Dermis blood vessel endothelial cell (primary cell): ENCODE data around the gene POLR1A. TPM values are rescaled to one million over a fixed set of nuclear protein-coding genes. Genes with fewer than 3 reads are reported as not detected.

Experiments used
- DNase-seq: peaks from one replicate; pipeline ENCODE4 v3.0.0; 2010
- total RNA-seq: library from RNA; depleted of rRNA; stranded (reverse); fragments of >200 nt; gene quantifications from 2 replicates; pipeline ENCODE4 v1.2.3, GENCODE V29; 2014

Gene POLR1A
- 13.6 and 26.2 TPM in 2 replicates for total RNA-seq

DNA sequence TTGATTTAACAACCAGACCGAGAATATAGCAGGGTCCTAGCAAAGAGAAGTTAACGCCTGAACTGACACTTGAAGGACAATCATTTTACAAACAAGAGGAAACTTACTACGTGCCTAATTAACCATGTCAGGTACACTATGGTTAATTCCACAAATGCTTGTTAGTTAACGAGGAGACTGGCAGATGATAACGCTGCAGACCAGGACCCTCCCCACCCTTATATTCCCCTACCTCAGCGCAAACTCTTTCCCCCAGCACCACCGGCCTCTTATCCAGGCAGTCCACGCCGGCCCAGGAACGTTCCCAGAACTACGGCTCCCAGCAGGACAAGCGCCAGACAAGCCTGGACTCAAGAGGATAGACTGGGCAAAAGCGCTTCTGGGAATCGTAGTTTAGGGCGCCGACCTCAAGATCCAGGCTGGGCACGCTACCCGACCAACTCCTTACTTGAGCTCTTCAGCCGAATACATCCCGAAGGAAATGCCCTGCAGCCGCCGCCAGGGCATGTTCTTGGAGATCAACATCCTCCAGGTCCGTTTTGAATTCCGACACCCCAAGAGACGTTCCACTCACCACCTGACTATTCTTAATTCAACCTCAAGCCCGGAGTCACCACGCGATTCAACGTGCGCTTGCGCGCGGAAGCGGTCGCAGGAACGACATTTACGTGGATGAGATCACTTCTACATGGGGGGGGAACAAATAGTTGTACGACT lies at the start of gene POLR1A:
POLR1A (minus strand) TSS at position 635 of the 717 bp plus-strand sequence; CDS start at position 525, 110 bp downstream.
- peak; percentile 97 for DNase-seq

DNA sequence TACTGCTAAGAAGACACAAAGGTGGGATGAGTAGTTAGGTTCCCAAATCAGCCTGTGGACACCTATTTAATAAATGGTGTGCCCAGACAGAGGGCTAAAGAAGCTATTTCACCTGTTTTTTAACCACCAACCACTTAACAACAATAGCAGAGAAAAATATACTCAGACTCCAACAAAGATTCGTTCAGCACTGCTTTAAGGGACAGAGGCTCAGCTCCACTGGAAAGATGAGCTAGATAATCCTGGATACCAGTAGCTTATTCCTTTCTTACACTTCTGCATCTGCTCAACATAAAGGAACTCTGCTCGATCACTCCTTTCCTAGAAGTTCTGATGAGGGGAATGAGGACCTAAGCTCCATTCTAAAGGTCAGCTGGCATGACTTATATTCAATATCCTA lies 44.8 kb upstream of the POLR1A start:
- DNase-seq, result no peak

DNA sequence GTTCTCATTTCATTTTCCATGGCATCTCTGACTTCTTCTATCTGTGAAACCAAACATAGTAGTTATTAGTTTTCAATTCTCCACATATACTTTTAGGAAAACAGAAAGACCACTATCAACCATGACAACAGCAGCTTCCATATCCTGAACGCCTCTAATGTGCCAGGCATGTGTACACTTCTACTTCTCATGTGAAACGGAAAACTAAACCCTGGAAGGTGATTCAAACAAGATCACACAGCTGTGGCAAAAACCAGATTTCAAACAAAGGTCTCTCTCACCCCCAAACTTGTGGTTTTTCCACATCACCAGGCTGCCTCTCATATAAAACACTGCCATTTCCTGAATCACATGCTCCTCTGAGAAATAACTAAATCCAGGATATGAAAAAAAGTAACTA lies 42.1 kb upstream of the POLR1A start:
- DNase-seq, result no peak

DNA sequence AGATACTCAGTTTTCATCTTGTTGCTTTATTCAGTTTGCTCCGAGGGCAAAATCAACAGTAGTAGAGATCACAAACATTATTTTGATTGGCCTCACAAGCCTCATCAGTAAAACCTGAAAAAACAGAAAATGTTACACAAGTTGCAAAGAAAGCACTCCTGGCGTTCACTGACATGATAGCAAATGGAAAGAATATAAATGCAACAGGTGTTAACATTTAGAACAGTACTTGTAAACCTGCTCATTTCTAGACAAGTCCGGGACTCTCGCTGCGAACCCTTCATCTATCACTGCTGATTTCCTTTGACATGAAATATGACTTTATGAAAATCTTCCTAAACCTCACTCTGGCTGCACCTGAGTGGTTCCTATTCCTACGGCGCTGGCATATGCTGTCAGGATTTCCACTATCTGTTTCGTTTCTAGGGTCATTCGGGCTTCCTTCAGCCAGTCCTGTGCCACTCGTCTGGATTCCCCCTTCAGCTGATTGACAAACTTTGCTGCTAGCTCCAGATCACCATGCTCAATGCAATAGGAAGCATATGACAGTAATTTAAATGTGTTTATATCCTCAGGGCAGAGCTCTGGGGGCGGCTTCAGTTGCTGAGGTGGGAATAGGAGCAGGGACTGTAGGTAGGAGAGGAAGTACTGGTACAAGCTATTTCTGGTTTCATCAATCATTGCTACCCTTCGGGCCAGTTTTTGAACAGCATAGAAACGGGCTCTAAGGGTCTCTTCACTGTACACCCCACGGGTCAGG lies 38.4 kb upstream of the POLR1A start:
- DNase-seq, result no peak

DNA sequence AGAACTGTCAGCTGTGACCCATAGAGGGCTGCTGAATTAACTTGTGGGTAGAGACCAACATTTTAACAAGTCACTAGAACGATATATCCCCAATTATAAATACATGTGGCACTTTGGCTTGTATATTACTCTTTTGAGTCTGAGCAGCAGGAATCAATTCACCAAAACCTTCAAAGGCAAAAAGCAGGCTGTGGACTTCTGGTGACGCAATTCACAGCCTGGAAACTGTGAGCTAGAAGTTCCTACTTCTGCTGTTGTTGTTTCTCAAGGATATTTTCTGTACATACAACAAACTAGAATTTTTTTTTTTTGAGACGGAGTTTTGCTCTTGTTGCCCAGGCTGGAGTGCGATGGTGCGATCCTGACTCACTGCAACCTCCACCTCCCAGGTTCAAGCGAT lies 37.6 kb upstream of the POLR1A start:
- DNase-seq, result no peak

DNA sequence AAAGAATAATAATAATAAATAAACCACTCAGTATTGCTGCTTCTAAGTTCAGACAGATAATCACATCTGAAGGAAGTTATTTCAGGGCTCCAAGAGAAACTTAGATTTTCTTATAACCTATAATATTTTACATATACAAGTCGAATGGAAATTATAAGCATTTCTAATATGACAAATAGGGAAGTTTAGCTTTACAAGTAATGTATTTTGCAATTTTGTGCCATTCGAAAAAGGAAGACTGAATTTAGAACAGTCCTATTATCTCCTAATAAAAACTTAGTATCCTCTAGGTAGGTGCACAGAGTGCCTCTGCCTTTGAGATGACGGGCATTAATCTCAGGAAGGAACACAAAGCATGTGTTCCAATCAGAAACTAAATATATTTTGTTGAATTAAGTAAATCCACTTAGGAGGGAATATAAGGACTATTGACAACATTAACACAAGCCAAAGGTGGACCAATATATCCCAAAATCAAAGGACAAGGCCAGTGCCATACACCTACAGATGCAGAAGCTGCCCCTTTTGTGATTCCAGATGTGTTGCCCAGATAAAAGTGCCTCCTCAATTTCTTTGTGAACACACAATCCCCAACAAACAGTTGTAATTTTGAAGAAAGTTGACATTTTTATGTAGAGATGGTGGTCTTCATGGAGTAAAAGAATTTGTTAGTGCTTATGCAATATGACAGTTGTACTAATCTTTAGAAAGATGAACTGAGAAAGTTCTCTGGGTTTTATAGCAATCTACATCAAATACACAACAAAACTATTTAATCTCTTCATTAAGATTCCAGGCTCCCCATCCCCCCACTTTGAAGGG lies 37.0 kb upstream of the POLR1A start:
- no peak for DNase-seq

DNA sequence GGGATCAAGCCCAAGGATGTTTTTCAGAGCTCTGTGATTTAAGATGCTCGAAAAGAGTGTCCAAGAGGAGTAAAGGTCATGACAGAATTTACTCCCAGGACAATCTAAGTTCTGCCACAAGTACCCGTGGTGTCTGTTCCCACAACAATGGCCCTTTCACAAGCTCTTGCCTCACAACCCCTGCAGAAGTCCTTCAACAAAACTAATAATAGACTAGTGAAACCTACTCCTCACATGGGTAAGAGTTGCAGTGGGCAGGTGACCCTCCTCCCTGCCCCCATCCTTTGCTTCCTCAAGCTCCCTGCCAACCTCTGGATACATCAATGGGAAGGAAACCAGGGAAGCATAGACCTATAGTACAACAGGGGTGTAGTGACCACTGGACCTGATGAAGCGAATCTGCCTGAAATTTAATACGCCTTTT lies 35.3 kb upstream of the POLR1A start:
- DNase-seq, result no peak

DNA sequence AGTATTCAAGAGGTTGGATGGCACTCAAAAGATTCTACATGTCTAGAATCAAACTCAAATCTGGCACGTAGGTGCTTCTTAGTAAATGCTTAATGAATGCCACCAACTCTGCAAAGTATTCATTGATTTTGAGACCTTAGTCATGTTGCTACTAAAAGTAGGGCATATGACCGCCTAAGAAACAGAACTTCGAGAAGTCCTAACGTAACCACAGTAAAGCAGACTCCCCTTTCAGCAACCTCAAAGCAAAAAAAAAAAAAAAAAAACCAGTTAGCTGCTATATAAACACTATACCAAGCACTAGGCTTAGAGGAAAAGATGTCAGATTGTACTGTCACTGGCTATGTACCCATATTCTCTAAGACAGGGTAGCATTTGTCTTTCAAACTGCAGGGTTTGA lies 34.3 kb upstream of the POLR1A start:
- no peak for DNase-seq

DNA sequence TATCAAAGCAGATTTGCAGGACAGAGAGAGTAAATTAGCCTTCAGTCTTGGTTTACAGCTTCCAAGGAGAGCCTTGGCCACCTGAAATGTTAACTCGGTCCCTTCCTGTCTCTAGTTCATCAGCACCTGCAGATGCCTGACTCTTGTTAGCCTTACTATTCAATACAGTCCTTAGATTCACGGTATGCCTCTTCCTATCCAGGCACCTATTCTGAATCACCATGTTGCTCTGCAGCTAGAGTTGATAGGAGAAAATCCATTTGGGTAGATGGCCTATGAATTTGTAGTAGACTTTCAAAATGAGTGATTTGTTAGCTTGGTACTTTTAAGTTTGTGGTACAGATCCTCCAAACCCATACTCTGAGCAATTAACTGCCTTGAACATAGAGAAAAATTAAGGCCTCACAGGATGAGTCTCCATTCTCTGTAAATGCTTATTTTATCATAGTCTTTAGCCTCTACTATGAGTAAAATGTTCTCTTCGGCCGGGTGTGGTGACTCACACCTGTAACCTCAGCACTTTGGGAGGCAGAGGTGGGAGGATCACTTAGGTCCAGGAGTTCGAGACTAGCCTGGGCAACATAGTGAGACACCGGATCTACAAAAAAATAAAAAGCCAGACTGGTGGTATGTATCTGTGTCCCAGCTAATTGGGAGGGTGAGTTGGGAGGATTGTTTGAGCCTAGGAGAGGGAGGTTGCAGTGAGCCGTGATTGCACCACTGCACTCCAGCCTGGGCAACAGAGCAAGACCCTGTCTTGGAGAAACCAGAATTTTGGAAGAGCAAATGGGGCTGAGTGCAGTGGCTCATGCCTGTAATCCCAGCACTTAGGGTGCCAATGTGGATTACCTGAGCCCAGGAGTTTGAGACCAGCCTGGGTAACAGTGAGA lies 33.3 kb upstream of the POLR1A start:
- DNase-seq, result no peak

DNA sequence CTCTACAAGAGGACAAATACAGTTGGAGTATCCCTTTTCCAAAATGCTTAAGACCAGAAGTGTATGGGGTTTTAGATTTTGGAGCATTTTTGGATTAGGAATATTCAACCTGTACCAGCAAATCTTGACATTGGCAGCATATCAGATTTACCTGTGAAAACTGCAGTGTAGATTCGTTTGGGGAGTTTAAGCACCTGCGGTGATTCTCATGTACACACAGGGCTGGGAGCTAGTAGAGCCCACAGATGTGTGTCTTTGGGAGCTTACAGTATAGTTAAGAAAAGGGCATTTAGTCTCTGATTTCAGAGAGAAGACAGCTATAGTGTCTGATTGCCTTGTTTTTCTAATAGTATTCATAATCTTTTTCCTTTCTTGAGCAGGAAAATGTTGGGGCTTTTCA lies 30.5 kb upstream of the POLR1A start:
- no peak for DNase-seq

DNA sequence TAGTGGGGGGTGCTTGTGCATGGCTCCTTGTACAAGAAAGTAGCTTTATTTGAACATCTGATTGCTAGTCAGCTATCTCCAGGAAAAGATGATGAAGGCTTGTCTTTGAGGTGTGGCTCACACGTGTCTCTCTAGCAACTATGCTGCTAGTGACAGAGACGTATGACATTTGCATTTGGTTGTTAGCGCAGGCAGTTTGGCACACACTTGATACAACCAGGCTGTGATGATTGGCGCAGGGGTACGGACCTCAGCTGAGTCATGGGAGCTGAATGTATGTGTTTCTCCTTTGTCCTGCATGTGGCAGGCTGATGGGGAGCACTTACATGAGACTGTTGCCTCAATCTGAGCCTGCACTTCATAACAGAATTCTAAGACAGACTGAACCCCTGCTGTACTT lies 30.0 kb upstream of the POLR1A start:
- DNase-seq, result no peak

DNA sequence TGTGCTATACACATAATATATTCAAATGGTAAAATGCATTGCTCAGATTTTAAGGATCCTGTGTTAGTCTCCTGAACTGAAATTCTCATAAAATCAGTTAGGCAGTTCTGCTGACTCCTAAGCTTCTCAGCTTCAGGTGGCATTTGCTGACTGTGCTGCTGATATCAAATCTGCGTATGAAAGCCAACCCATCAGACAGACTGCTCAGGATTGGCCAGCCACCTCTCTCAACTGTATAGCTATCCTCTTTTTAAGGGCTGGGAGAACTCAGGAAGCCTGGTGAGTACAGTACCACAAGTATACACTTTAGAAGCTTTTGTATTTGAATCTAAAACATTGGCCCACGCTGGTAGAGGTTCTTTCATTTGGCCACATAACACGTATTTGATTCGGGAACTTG lies 29.0 kb upstream of the POLR1A start:
- no peak for DNase-seq

DNA sequence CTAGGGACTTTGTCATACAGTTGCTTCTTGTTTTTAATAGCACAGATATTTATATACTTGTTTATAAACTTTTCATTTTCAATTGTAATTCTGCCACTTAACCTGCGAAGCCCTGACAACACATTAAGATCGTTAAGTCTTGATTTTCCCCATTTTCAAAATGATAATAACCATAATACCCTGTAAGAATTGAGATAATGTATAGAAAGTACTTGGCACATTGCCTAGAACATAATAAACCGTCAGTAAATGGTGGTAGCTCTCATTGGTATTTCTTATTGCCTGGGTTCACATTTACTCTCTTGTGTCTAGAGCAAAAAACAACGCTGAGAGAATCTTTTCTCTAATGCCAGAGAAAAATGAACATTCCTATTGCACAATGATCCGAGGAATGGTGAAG lies 19.0 kb upstream of the POLR1A start:
- no peak for DNase-seq

DNA sequence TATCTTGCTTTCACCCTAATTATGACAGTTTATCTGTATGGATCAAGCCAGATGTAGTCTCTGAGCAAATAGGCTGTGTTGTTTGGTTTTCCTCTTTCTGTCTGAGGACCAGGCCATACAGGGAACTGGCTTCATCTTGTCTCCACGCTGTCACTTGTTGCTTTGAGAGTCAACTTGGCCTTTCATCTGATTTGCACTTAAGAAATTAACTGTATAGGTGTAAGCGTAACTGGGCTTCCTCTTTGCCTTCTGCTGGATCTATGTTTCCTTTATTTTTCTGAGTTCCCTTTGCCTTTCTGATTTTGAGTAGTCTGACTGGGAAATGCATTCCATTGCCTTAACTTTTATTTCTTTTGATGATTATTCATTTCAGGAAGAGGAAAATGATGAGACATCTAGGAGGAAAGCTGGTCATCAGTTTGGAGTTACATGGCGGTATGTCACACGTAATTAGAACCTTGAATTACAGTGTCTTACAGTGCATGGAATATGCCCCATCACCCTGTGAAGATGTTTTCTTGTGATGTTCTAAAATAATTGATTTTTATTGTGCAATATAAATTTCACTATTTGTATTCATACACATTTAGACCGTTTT lies 17.7 kb upstream of the POLR1A start:
- peak; percentile 29 for DNase-seq

DNA sequence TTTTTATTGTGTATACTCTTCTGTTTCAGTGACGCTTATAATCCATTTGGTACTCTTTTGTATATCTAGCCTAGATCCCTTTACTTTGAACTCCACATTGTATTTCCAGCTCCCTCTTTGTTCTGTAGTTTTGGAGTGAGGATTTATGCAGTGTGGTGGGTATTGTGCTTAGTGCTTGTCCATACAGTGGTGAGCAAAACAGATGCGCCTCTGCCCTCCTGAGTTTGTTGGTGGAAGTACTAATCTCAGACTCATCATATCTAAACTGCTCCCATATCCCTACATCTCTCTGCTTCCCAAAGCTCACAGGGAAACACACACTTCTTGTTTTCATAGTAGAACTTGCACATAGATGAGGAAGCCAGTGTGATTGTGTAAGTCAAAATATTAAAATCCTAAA lies 12.4 kb upstream of the POLR1A start:
- DNase-seq, result no peak

DNA sequence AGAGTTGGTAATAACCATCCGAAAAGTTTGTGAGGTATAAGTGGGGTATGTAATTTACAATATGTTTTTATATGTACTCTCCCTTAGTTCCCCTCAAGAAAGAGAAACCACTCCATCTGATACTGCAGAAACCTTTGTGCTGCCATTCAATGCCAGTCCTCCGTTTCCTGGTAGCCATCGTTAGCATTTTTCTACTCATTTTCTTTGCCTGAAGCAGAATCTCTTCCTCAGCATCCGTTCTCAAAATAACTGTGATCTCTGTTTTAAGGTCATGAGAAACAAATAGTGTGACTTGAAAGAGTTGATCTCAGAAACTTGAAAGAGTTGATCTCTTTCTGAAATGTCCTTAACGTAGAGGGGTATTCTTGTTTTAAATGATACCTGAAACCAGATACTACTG lies 1.3 kb upstream of the POLR1A start:
- DNase-seq, result peak; percentile 5

DNA sequence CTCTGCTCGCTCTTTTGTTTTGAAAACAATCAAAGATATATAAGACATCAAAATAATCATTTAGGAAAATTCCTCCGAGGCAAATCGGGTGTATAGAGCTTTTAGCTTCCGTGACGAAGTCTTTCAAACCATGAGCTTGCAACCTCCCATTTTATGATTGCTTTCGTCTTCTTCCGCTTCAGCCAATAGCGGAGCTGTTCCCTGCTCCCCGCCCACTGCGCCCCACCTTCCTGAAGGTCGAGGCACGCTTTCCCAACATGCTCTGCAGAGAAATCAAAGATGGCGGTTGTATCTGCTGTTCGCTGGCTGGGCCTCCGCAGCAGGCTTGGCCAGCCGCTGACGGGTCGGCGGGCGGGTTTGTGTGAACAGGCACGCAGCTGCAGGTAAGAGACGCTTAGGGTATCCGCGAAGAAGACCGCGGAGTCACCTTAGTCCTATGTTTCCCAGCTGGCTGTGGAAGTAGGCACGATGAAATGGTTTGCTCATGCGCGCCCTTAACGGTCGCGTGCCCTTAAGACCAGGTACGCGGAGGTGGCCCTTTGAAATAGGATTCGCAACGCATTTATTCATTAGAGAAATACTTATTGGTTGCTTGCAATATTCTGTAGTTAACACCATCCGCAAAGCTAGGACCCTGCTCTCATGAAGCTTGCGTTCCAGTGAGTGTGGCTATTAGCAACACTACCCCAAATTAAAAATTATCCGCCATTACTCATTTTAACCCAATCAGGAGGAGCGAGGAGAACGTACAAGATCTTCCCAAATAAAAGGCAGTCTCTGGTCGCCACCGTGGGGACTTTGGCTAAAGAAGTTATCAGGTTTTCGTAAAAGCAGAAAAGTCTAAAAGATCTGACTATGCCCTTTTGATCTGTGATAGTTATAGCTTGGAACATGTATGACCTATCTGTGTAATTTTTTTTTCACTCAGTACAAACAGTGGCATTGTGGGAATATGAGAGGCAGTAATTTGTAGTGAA lies 571 bp upstream of the POLR1A start, which contains the start of gene PTCD3:
PTCD3 (plus strand) TSS at position 267 of the 977 bp plus-strand sequence; CDS start at position 280, 13 bp downstream.
- DNase-seq, result peak; percentile 97

DNA sequence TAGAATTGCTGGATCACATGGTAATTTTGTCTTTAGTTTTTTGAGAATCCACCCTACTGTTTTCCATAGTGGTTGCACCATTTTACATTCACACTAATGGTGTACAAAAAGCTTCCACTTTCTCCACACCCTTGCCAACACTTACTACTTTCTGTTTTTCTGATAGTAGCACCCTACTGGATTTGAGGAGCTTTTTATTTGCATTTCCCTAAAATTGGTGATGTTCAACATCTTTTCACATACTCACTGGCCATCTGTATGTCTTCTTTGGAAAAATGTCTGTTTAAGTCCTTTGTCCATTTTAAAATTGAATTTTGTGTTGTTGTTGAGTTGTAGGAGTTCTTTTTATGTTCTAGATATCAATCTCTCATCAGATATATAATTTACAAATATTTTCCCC lies 3.5 kb downstream of the POLR1A start:
- DNase-seq, result no peak

DNA sequence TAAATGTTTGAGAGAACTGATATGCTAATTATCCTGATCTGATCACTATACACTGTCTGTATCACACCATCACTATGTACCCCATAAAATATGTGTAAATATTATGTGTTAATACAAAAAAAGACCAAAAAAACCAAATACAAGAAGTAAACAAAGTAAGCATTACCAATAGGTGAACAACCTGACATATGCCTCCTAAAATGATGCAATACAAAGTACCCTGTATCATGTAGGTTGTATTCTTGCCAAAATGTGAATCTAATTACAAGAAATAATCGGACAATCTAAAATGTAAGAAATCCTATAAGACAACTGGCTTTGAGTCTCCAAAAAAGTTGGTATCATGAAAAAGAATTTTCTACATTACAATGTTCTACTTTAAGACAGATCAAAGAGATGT lies 7.8 kb downstream of the POLR1A start:
- no peak for DNase-seq

DNA sequence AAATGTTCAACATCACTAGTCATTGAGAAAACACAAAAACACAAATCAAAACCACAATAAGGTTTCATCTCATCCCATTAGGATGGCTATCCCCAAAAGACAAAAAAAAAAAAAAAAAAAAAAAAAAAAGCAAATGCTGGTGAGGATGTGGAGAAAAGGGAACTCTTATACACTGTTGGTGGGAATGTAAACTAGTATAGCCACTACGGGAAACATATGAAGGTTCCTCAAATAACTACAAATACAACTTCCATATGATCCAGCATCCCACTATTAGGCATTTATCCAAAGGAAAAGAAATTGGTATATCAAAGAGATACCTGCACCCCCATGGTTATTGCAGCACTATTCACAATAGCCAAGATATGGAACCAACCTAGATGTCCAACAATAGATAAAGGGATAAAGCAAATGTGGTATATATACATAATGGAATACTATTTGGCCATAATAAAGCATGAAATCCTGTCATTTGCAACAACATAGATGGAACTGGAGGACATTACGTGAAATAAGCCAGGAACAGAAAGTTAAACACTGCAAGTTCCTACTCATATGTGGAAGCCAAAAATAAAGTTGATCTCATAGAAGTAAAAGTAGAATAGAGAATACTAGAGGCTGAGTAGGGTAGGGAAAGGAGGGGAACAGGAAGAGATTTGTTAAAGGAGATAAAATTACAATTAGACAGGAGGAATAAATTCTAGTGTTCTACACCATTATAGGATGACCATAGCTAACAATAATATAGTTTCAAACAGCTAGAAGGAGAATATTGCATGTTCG lies 8.4 kb downstream of the POLR1A start:
- DNase-seq, result no peak
